Stimulated activated naive CD8-positive, alpha-beta T cell treated with anti-CD3 and anti-CD28 coated beads, Interleukin-15, Interleukin-2, amounts not matched to agents 100 U/mL and 50 U/mL, for 24 hours (primary cell): ENCODE results near the gene TMA7.

ENCODE experiments used
- ATAC-seq: fragments of 150-1000 bp; cut with Tn5 transposase; one replicate; pipeline ENCODE4 v1.10.0; 2021
- DNase-seq: peaks from one replicate; pipeline ENCODE4 v3.0.0; 2021

Gene TMA7

DNA sequence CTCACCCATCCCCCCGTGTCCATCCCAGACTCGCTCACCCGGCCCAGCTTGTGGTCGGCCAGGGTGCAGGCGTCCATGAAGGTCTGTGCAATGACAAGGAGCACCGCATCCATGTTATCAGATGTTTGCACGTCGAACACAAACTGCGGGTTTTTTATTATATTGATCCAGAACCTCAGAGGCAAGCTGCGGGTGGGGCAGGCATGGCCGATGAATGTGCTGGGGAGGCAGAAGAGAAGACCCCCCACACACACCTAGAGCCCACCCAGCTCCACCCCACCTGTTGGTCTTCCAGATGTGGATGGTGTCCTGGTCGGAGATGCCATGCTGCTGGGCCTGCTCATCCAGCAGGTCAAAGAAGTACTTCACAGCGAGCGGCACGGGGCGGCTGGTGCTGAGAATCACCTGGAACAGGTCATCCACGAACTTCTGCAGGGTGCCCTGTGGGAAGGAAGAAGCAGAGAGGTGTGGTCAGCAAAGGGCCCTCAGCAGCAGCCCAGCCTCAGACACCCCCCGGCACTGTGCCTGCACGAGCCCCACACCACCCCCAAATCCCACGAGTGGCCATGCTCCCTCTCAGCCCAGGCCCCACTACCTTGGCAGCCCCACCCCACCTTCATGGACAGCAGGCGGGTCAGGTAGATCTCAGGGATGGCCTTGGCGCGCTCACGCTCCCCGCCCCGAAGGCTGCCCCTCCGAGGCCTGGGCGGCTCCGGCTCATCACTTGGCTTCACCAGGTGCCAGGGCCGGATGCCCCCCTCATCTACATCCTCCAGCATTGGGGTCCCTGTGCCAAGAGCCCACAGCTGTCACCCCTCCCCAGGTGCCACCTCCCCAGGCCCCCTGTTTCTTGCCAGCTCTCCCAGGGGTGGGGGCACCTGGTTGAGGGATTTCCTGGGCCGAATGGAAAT is 30.5 kb upstream of the TMA7 start:
- DNase-seq (no peak), ATAC-seq (no peak)

DNA sequence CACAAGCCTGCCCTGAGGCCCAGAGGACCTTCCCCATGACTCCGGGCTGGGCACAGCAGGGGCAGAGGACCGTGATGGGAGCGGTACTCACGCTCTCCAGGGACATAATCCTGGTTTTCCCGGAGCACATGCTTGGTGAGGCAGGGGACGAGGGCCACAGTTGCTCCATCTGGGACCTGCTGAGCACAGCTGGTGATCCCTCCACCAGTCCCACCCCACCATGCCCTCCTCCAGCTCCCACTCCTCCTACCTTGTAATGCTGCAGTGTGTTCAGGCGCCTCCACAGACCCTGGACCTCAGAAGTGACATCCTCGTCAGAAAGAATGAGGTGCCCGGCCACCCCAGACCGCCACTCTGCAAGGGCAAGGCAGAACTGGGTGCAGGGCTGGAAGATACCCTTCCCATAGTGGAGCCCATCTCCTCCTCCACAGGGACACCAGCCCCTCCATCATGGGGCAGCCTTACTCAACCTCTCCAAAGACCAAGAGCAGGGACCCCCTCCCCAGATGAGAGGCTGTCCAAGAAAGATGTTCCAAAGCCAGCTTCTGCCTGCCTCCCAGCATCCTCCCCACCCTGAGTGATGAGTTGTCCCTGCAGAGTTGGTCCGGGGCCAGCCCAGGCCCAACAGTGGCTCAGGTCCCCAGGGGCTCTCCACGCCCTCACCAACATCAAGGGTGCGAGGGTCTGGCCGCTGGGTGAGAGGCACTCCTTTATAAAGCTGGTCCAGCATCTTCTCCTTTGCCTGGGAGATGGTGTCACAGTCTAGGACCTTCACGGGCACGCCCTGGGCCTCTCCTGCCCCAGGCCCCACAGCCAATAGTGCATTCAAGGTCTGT is 29.6 kb upstream of the TMA7 start:
- ATAC-seq (no peak), DNase-seq (no peak)

DNA sequence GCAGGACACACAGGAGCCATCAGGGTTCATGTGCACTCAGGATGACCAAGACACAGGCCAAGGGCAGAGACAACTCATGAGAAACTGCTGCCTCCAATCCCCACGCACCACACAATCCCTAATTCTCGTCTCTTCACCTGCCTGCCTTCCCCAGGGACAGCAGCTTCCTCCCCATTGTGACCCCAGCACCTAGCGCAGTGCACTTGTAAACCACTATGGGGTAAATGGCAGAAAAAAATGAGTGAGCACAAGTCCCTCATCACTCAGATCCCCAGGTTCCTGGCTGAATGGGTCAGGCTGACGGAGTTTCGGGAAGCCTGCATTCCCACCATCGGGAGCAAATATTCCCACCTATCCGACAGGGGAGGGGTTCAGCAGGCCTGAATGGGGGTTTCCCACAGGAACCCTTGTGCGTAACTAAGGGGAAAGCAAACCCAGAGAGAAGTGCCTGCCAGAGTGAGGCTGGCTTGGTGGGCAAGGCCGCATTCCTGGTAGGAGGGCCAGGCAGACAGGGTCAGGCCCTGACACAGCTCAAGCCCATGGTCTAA is 28.9 kb upstream of the TMA7 start:
- ATAC-seq (no peak), DNase-seq (no peak)

DNA sequence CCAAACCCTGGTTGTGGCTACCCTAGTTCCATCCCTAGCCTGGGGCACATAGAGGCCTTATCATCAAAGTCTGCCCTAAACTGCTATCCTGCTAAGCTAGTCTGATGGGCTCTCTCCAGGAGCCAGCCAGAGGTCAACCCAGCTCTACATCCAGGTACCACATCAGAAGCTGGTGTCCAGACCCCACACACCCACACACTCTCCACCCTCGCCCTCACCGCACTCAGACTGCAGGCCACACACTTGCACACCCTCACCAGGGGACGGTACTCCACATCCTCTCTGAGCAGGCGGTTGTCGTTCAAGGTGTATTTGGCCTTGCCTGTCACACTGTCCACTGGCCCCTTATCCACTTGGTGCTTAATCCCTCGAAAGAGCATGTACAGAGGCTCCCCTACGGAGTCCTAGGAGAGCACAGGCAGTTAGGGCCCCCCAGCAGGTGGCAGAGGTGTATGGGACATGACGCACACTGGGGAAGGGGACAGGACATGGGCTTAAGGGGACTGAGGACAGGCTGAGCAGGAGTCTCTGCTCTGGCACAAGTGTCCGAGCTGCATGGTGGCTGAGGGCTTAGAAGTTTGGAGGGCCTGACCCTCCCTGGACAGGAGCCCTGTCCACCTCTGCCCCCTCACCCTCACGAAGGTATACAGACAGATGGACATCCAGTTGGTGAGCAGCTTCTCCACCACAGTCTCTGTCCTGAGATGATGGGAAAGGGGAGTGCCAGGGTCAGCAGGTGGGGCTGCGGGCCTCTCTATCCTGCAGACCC is 28.3 kb upstream of the TMA7 start:
- ATAC-seq (no peak), DNase-seq (no peak)

DNA sequence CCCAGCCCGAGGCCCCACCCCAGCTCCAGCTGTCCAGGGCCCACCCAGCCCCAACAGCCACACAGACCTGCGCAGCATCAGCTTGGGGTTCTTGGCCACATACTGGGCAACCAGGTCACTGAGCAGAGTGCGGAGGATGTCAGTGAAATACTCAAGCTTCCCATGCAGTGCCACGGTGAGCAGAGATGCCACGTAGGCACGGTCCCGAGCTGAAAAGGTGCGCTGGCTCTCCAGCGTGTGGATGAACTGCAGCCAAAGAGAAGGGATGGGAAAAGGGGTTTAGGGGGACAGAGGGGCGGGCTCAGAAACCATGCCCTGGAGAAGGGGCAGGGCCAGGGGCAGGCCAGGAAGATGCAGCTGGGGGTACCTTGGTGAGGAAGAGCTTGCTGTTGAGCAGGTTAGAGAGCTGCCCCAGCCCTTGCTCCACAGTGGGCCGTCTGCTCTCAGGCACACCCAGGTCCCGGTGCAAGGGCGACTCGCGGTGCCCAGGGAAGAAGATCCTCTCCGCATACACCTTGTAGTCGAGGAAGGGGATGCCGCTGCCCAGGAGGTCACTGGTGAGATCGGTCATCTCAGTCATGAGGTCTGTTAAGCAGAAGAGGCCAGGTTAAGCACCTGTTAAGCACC is 27.6 kb upstream of the TMA7 start:
- ATAC-seq, result no peak
- no peak for DNase-seq

DNA sequence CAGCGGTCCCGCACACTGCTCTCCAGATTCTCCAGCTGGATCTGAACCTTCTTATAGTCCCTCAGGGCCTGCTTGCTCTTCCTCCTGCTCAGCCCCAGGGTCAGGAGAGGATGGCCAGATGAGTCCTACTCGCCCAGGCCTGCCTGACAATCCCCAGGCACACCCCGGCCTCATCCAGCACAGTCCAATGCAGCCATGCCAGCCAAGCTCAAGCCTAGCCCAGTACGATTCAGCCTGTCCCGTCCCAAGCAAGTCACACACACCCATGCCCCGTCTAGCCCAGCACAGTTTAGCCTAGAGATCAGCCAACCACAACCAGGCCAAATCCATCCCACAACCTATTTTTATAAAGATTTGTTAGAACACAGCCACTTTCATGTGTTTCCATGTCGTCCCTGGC is 27.0 kb upstream of the TMA7 start:
- DNase-seq (no peak), ATAC-seq (no peak)

DNA sequence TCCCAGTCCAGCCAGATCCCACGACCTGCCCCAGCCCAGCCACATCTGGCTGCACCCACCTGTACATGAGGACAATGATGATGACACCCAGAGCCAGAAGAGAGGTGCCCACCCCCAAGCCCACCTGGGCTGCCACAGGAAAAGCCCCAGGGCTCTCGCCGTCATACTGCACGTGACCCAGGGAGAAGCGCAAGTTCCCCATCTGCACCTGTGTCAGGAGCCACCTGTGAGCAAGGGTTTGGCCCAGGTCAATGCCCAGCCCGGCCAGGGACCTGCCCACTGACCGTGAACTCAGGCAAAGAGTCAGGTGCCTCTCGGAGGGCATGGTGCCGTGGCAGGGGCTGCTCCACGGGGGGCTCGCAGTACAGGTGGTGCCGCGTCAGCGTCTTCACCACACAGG is 26.4 kb upstream of the TMA7 start:
- ATAC-seq (no peak), DNase-seq (no peak)

DNA sequence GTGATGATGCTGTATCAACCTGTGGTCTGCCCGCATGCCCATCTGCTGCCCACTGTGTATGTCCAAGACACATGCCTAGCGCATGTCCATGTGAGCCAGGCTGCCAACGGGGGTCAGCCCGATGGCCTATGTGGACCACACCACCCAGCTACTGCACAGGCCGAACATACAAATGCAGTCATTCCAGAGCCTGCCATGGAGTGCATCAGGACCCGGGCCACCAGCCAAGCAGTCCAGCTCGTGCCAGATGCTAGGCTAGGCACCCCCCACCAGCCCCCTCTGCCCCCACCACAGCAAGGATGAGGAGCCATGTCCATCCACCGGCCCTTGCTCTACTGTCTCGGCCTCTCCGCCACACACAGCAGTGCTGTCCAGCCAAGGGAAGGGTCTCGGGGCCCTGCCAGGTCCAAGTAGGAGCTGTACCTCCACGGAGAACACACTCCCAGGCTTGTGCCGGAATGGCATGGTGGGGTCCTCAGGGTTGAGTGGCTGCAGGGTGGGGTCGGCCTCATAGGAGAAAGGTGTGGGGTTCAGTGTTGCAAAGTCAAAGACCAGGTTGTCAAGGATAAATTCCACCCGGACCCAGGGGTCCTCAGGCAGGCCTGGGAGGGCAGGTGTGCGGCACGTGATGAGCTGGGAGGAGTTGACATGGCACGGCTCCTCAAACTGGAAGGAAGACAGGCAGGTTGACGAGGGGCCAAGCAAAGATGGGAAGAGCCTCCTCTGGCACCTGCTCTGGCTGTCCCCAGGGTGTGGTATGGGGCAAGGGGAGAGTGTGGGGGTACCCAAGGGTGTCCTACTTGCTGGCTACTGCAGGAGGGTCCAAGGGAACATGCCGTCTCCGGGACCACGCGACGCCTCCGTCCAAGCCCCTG is 25.4 kb upstream of the TMA7 start:
- DNase-seq (no peak), ATAC-seq (no peak)

DNA sequence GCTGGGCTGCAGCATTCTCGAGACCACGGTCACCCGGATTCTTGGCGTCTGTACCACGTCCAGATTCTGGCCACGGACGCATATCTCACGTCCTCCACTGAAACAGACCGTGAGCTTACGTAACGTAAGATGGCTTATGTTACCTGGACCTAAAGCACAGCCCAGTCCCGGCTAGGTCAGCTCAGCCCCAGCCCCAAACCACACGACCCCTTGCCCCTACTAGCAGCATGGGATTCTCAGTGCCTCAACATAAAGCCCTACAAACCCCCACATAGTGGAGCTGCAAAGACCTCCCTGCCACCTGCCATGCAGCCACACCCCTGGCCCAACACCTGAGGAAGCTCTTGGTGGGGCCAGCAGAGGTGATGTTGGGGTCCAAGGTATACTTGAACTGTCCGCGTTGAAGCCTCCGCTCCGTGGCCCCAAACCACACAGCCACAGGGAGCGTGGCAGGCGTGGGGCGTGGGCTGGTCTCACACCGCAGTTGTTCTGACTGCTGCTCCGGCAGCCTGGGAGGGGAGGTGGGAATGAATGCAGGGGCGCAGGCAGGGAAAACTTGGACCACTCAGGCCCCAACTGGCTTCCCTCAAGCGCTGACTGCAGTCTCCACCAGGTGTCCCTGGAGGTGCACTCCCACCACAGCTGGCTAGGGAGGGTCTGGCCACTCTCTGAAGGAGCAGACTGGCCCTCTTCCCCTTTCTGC is 24.7 kb upstream of the TMA7 start:
- DNase-seq, result no peak
- no peak for ATAC-seq

DNA sequence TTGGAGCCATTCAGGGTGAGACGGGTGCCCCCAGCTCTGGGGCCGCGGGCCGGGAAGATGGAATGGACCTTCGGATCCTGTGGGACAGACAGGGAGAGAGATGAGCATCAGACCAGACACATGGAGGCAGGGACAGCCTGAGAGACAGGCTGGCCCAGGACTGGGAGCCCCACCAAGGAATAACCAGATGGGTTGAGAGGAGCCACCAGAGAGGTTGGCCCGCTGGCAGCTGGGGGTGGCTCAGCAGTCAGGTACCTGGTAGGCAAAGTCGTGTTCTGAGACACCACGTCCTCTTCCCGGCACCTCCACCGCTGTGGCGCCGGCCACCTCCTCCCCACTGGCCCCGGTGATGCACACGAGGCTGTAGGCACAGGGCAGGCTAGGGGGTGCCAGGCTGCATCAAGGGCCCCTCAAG is 24.0 kb upstream of the TMA7 start:
- DNase-seq (no peak), ATAC-seq (no peak)

DNA sequence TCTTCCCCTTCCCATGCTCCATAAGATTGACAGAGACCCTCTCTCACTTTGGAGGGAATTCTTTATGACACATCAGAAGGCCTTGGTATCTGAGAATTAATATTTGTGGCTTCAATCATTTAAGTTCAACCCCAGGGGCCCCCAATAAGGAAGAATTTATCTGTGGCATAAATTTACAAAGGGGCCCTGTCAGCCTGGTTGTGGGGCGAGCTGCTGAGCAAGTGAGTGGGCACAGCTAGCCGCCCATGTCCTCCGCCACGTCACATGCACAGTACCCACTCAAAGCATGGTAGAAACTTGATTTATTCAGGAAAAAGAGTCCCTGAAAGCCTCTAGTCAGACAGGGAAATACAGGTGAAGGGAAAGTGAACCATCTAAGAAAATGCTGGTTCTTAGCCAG is 23.5 kb upstream of the TMA7 start:
- no peak for DNase-seq
- ATAC-seq, result no peak

DNA sequence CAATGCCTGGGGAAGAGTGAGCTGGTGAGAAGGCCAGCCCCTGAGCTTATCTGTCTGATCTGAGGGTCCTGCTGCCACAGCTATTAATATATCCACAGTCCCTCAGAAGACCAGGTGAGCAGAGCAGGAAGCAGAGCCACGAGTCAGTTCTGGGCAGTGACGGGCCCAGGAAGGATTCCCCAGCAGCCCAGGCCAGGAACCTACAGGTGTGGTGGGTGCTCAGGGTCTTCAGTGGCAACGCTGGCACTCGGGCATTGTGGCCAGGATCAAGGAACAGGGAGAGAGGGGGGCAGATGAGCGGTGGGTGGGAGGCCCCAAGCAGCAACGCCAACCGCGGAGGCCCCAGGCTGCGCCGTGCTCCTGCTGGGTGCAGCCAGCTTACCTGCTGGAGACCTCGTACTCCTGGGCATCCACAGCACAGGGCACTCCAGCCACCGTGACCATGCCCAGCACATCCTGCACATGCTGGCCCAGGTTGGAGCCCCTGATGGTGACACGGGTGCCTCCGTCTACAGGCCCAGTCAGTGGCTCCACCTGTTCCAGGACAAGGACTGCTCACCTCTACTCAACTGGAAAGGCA is 22.4 kb upstream of the TMA7 start:
- DNase-seq, result no peak
- no peak for ATAC-seq

DNA sequence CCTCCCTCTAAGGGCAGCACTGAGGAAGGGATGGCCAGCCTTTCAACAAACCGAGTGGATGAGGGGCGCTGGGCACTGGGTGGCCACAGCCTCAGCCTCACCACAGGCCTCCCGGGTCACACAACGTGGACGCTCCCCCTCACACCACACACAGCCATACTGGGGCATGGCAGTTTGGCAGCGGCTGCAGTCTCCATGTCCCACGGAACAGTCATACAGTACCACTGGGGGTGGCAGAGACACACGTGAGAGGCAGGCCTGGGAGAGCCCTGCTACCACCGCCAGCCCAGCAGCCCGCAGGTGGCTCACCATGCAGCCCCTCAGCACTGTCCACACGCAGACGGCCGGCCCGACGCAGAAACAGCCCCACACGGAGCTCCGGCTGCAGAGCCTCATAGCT is 21.9 kb upstream of the TMA7 start:
- ATAC-seq (no peak), DNase-seq (no peak)

DNA sequence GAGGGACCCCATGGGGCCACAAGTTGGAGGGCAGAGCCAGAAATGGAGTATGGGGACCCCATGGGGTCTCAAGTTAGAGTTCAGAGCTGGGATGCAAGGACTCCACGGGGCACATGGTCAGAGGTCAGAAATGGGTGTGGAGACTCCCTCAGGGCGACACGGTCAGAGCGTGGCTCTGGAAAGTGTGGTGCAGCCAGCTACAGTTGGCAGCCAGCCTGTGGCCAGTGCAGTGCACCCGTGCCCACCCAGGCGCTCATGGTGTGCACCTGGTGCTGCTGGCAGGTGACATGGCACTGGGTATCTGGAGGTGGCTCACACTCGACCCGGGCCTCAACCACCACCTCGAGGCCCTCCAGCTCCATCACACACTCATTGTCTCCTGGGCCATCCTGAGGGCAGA is 21.4 kb upstream of the TMA7 start:
- ATAC-seq (no peak), DNase-seq (no peak)

DNA sequence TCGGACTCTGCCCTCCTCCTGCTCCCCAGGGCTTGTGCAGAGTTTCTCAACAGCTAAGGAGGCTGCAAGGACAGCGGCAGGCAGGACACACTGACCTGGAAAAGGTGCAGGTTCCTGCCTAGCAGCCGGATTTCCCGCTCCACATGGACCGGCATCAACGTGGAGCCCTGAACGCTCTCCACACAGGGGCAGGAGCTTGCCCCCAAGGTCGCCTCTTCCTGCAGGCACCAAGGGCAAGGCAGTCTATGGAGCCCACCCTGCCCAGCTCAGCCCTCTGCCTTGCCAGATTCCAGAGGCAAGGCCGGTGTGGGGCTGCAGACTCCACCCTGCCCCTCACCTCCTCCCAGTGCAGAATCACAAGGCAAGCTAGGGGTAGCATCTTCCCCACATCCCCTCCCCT is 20.9 kb upstream of the TMA7 start:
- no peak for ATAC-seq
- DNase-seq, result no peak

DNA sequence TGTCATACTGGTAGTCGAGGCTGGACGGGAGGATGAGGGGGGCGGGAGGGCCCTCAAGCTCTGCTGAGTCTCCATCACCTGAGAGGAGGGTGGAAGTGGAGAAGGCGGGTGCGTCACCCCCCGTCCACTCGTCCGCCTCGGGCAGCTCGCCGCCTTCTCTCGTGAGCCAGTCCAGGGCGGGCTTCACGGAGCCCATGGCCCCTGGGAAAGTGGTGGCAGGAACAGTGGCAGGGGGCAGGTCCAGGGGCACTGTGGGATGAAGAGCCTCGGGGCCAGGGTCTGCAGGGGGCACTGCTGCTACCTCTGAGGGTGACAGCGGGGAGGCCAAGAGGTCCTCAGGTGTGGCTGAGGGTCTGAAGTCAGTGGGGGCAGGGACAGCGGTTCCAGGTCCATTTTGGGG is 20.5 kb upstream of the TMA7 start:
- DNase-seq (no peak), ATAC-seq (no peak)

DNA sequence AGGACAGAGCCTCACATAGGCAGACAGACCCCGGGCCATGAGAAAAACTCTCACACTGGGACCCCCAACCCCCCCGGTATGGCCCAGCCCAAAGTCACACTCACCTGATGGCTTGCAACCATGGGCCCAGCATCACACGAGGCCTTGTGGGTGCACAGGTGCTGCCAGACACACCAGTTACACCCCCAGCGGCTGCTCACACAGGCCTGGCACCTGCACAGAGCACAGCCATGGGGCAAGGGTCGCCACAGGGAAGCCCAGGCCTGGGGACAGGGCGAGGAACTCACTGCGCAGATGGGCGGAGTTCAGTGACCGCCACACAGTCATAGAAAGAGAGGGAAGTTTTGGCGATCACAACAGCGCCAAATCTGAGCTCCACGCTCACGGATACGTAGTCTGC is 19.5 kb upstream of the TMA7 start:
- no peak for DNase-seq
- no peak for ATAC-seq

DNA sequence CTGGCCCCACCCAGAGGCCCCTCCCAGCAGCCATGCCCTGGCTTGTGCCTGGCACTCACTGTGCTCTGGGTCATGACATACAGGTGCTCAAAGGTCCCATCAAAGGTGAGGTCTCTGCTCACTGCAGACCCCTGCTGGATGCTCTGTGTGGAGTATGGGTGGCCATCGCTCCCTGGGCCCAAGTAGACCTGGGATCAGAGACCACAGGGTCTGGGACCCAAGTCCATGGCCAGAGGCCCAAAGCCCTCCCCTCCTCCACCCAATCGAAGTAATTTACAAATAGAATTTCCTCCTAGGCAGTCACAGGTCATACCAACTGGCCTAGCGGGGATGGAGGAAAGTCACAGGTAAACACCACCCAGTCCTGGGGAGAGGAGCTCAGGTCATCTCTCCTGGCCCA is 17.8 kb upstream of the TMA7 start:
- ATAC-seq, result no peak

DNA sequence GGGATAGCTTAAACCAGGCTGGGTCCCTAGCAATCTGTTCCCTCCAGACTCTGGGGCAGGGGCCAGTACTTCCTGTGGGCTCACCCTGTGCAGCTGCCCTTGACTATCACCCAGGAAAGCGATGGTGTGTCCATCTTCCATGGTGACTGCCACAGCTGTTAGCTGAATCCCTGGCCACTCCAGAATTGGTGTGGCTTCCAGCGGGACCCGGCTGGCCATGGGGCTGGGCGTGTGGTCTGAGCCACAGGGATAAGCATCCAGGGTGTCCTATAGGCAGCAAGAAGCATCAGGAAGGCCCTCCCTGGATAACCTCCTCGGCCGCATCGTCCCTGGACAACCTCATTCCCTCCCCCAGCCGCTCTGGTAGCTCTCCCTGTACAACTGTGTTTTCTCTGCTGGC is 17.4 kb upstream of the TMA7 start:
- DNase-seq (no peak), ATAC-seq (no peak)

More for the DNA sequence above, 17.8 kb upstream of the TMA7 start:
- DNase-seq, result no peak
